ENCODE measurements around the gene ABCB1. TPM values are rescaled to one million over a fixed set of nuclear protein-coding genes. Genes with fewer than 3 reads are reported as not detected.

The ABCB1 gene
- total and polyA plus RNA-seq, 2 of the 13 experiments (the other 11 are each of a cell fraction or from before 2014, with no cell fraction given) = 42.8 to 52.6 TPM

GRCh38 chr7:87548123-87548919, 52.4 kb downstream of the ABCB1 start (continued):
- no peak for TF ChIP-seq IRF1 (CRISPR knock-in tag; IDR thresholded peaks at IDR 0.05; ENCODE audit: low read depth)
- no peak for TF ChIP-seq ARNT (IDR thresholded peaks at IDR 0.05)
- TF ChIP-seq PATZ1 (CRISPR knock-in tag; IDR thresholded peaks at IDR 0.05) = no peak
- no peak for TF ChIP-seq CHD4 (IDR thresholded peaks at IDR 0.05; ENCODE audit: borderline replicate concordance, low read length)
- no peak for TF ChIP-seq ZNF496 (CRISPR knock-in tag; IDR thresholded peaks at IDR 0.05; ENCODE audit: insufficient replicate concordance)
- no peak for TF ChIP-seq NCOR1 (IDR thresholded peaks at IDR 0.05; ENCODE audit: borderline replicate concordance, low read length)
- TF ChIP-seq ZNF777 (CRISPR knock-in tag; IDR thresholded peaks at IDR 0.05) = no peak
- TF ChIP-seq ZNF10 (CRISPR knock-in tag; IDR thresholded peaks at IDR 0.05; ENCODE audit: borderline replicate concordance, low read depth) = no peak
- TF ChIP-seq, protein P1, sequence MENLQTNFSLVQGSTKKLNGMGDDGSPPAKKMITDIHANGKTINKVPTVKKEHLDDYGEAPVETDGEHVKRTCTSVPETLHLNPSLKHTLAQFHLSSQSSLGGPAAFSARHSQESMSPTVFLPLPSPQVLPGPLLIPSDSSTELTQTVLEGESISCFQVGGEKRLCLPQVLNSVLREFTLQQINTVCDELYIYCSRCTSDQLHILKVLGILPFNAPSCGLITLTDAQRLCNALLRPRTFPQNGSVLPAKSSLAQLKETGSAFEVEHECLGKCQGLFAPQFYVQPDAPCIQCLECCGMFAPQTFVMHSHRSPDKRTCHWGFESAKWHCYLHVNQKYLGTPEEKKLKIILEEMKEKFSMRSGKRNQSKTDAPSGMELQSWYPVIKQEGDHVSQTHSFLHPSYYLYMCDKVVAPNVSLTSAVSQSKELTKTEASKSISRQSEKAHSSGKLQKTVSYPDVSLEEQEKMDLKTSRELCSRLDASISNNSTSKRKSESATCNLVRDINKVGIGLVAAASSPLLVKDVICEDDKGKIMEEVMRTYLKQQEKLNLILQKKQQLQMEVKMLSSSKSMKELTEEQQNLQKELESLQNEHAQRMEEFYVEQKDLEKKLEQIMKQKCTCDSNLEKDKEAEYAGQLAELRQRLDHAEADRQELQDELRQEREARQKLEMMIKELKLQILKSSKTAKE (CRISPR knock-in tag; IDR thresholded peaks at IDR 0.05; ENCODE audit: borderline replicate concordance) = no peak
- 0 out of 2 replicates have a peak, but pooled peaks have one; percentile 30 for TF ChIP-seq HMGXB3 (CRISPR knock-in tag; IDR thresholded peaks at IDR 0.05; ENCODE audit: borderline replicate concordance)
- no peak for TF ChIP-seq ZSCAN30 (CRISPR knock-in tag; IDR thresholded peaks at IDR 0.05)
- TF ChIP-seq, protein P2, sequence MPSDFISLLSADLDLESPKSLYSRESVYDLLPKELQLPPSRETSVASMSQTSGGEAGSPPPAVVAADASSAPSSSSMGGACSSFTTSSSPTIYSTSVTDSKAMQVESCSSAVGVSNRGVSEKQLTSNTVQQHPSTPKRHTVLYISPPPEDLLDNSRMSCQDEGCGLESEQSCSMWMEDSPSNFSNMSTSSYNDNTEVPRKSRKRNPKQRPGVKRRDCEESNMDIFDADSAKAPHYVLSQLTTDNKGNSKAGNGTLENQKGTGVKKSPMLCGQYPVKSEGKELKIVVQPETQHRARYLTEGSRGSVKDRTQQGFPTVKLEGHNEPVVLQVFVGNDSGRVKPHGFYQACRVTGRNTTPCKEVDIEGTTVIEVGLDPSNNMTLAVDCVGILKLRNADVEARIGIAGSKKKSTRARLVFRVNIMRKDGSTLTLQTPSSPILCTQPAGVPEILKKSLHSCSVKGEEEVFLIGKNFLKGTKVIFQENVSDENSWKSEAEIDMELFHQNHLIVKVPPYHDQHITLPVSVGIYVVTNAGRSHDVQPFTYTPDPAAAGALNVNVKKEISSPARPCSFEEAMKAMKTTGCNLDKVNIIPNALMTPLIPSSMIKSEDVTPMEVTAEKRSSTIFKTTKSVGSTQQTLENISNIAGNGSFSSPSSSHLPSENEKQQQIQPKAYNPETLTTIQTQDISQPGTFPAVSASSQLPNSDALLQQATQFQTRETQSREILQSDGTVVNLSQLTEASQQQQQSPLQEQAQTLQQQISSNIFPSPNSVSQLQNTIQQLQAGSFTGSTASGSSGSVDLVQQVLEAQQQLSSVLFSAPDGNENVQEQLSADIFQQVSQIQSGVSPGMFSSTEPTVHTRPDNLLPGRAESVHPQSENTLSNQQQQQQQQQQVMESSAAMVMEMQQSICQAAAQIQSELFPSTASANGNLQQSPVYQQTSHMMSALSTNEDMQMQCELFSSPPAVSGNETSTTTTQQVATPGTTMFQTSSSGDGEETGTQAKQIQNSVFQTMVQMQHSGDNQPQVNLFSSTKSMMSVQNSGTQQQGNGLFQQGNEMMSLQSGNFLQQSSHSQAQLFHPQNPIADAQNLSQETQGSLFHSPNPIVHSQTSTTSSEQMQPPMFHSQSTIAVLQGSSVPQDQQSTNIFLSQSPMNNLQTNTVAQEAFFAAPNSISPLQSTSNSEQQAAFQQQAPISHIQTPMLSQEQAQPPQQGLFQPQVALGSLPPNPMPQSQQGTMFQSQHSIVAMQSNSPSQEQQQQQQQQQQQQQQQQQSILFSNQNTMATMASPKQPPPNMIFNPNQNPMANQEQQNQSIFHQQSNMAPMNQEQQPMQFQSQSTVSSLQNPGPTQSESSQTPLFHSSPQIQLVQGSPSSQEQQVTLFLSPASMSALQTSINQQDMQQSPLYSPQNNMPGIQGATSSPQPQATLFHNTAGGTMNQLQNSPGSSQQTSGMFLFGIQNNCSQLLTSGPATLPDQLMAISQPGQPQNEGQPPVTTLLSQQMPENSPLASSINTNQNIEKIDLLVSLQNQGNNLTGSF (CRISPR knock-in tag; IDR thresholded peaks at IDR 0.05) = no peak
- TF ChIP-seq ZNF367 (CRISPR knock-in tag; IDR thresholded peaks at IDR 0.05; ENCODE audit: borderline replicate concordance) = no peak
